CD14-positive monocyte (primary cell): Measurements from ENCODE around the gene PSORS1C2. TPM values are rescaled to one million over a fixed set of nuclear protein-coding genes. Genes with fewer than 3 reads are reported as not detected.

ENCODE experiments used
- DNase-seq, 3 donors: peaks; one replicate each; pipeline ENCODE4 v3.0.0-alpha.2; 2011 to 2022
- H2AFZ ChIP-seq: 2 replicates; pipeline ENCODE4 v1.6.0; 2012; ENCODE audit warnings: mild to moderate bottlenecking, low read depth, low read length, inconsistent platforms; ENCODE audit not compliant: insufficient read depth, poor library complexity, severe bottlenecking
- H3K27ac ChIP-seq, 2 donors: 1 replicate in 1 of 2; 2 replicates in 1 of 2; pipeline ENCODE4 v1.5.1; 2012 to 2013; ENCODE audit warnings: low read length in 2 of 2, control low read depth in 1 of 2, inconsistent platforms in 1 of 2, low read depth in 1 of 2, mild to moderate bottlenecking in 1 of 2
- H3K27me3 ChIP-seq, 2 donors: one replicate each; pipeline versions ENCODE4 v1.6.0 to v1.6.1; 2011 to 2013; ENCODE audit warnings: low read length in 2 of 2; ENCODE audit not compliant: control insufficient read depth in 2 of 2, insufficient read depth in 2 of 2
- H3K36me3 ChIP-seq, 2 donors: replicated peaks in 1 of 2; 1 replicate in 1 of 2; 2 replicates in 1 of 2; pipeline versions ENCODE4 v1.5.1 to v1.6.1; 2012 to 2013; ENCODE audit warnings: low read length in 2 of 2, control low read depth in 1 of 2, inconsistent platforms in 1 of 2, mild to moderate bottlenecking in 1 of 2; ENCODE audit not compliant: insufficient read depth in 2 of 2, control insufficient read depth in 1 of 2
- H3K4me1 ChIP-seq, 2 donors: 1 replicate in 1 of 2; 2 replicates in 1 of 2; pipeline versions ENCODE4 v1.5.1 to v1.6.1; 2012 to 2013; ENCODE audit warnings: low read length in 2 of 2, control low read depth in 1 of 2, inconsistent platforms in 1 of 2, mild to moderate bottlenecking in 1 of 2, moderate library complexity in 1 of 2; ENCODE audit not compliant: insufficient read depth in 2 of 2, control insufficient read depth in 1 of 2
- H3K4me2 ChIP-seq: replicated peaks from 2 replicates; pipeline ENCODE3; 2012; ENCODE audit warnings: low read length, moderate library complexity, mild to moderate bottlenecking; ENCODE audit not compliant: poor library complexity, severe bottlenecking; ENCODE audit errors: extremely low read depth
- H3K4me3 ChIP-seq, 3 experiments: fragments of 200-600 bp in 1 of 3; sonication (generic) in 1 of 3; replicated peaks in 1 of 3; 1 replicate in 2 of 3; 2 replicates in 1 of 3; pipeline ENCODE4 v1.5.1; 2011 to 2013; ENCODE audit warnings: low read length in 3 of 3, mild to moderate bottlenecking in 3 of 3, control low read depth in 2 of 3, low read depth in 2 of 3, inconsistent platforms in 1 of 3, moderate library complexity in 1 of 3
- H3K79me2 ChIP-seq: 2 replicates; pipeline ENCODE4 v1.6.0; 2012; ENCODE audit warnings: mild to moderate bottlenecking, control low read depth, inconsistent platforms, low read length, moderate library complexity; ENCODE audit not compliant: insufficient read depth
- H3K9ac ChIP-seq: 2 replicates; pipeline ENCODE4 v1.6.0; 2017; ENCODE audit warnings: low read length, mild to moderate bottlenecking; ENCODE audit not compliant: insufficient read depth, poor library complexity, severe bottlenecking
- H3K9me3 ChIP-seq, 2 donors: replicated peaks in 1 of 2; 1 replicate in 1 of 2; 2 replicates in 1 of 2; pipeline versions ENCODE4 v1.5.1 to v1.6.1; 2012 to 2013; ENCODE audit warnings: low read length in 2 of 2, control low read depth in 1 of 2; ENCODE audit not compliant: control insufficient read depth in 1 of 2, insufficient read depth in 1 of 2
- H4K20me1 ChIP-seq: 2 replicates; pipeline ENCODE4 v1.6.0; 2012; ENCODE audit warnings: mild to moderate bottlenecking, low read length, control low read depth, moderate library complexity; ENCODE audit not compliant: insufficient read depth
- H3K27ac Mint-ChIP-seq, 7 donors: one replicate each; pipeline ENCODE4 v1.8.0; 2020; ENCODE audit warnings: mild to moderate bottlenecking in 7 of 7, mixed read lengths in 7 of 7, moderate library complexity in 6 of 7, inconsistent platforms in 2 of 7
- H3K27me3 Mint-ChIP-seq, 3 donors: one replicate each; pipeline ENCODE4 v1.8.0; 2021 to 2022; ENCODE audit warnings: low read depth in 3 of 3, mild to moderate bottlenecking in 3 of 3, mixed read lengths in 3 of 3, moderate library complexity in 3 of 3, inconsistent platforms in 1 of 3
- H3K36me3 Mint-ChIP-seq, 2 donors: one replicate each; pipeline ENCODE4 v1.8.0; 2020; ENCODE audit warnings: mixed read lengths in 2 of 2, inconsistent platforms in 1 of 2, mild to moderate bottlenecking in 1 of 2
- H3K4me1 Mint-ChIP-seq: one replicate; pipeline ENCODE4 v1.8.0; 2020; ENCODE audit warnings: mild to moderate bottlenecking, mixed read lengths
- H3K4me3 Mint-ChIP-seq, 2 donors: one replicate each; pipeline ENCODE4 v1.8.0; 2020; ENCODE audit warnings: mild to moderate bottlenecking in 2 of 2, mixed read lengths in 2 of 2, moderate library complexity in 1 of 2
- H3K9me3 Mint-ChIP-seq, 7 donors: one replicate each; pipeline ENCODE4 v1.8.0; 2020 to 2022; ENCODE audit warnings: mixed read lengths in 7 of 7, mild to moderate bottlenecking in 6 of 7, moderate library complexity in 6 of 7, inconsistent platforms in 2 of 7
- CTCF ChIP-seq: fragments of 200-600 bp; IDR thresholded peaks from one replicate; pipeline ENCODE4 v1.8.0; 2022; ENCODE audit warnings: antibody characterized with exemption, mild to moderate bottlenecking
- WGBS: methylation state at CpG from one replicate; pipeline ENCODE4 v1.1.5; 2013; ENCODE audit warnings: missing lambda C conversion rate; ENCODE audit not compliant: insufficient coverage; 5-methylcytosine and 5-hydroxymethylcytosine counted together
- intact Hi-C, 2 donors: fragments of 100-400 bp; cut with micrococcal nuclease; formaldehyde crosslinking; loops; one replicate each; pipeline versions ENCODE4 v1.15.0 to v1.15.1; 2023
- polyA minus RNA-seq: library from RNA; depleted of rRNA, polyadenylated mRNA; stranded (reverse); fragments of >200 nt; gene quantifications from 2 replicates; pipeline ENCODE4 v1.2.3, GENCODE V29; 2012
- polyA plus RNA-seq, 3 donors: library from polyadenylated mRNA; depleted of rRNA in 1 of 3; unstranded in 2 of 3; stranded (reverse) in 1 of 3; fragments of 300-500 nt in 2 of 3; fragments of >200 nt in 1 of 3; fragmentation: Illumina TruSeq in 2 of 3; gene quantifications; 1 replicate in 2 of 3; 2 replicates in 1 of 3; pipeline ENCODE4 v1.2.3, GENCODE V29; 2012 to 2021
- total RNA-seq, 12 experiments: library from RNA in 1 of 12; stranded (reverse) in 1 of 12; fragments of 120-200 nt in 1 of 12; gene quantifications; one replicate each; pipeline ENCODE4 v1.2.4 and lab custom pipeline; 2013 to 2026; ENCODE audit warnings: mixed read lengths in 6 of 12, inconsistent platforms in 1 of 12

PSORS1C2 gene
- not detected for total RNA-seq (2013)
- polyA plus RNA-seq, result not detected
- polyA minus RNA-seq, result not detected in 2 replicates
- 0 to 0.15 (median 0) reads per million in 11 experiments for total RNA-seq (lab: John Stamatoyannopoulos, UW)

GRCh38 chr6:31138982-31139381, at the start of gene PSORS1C2:
Gene PSORS1C2 (minus strand): TSS chr6:31139066. CDS start chr6:31139026, 40 bp downstream.
- no peak for TF ChIP-seq CTCF
- Histone ChIP-seq H3K27me3 (peaks cover 0 to 3% of the 10 kb centered on the region in 2 donors), H3K9ac (no peak within 1 kb of the TSS), H3K4me2 (peak within 1 kb of the TSS; percentile 81), H3K79me2 (no peaks in the 10 kb centered on the region), H3K4me3 (peak within 1 kb of the TSS in 1 of 3 experiments; percentile 71), H3K27ac (no peak within 1 kb of the TSS), H3K4me1 (peaks cover 0 to 6% of the 10 kb centered on the region in 2 donors), H3K9me3 (no peaks in the 10 kb centered on the region), H4K20me1 (no peaks in the 10 kb centered on the region), H3K36me3 (peaks cover 7 to 16% of the 10 kb centered on the region in 2 donors), H2AFZ (peak within 1 kb of the TSS; percentile 79)
- Mint-ChIP-seq H3K4me3 (peak within 1 kb of the TSS in 1 of 2 donors; percentile 76), H3K27me3 (peaks cover 0 to 15% (median 2%) of the 10 kb centered on the region in 3 donors), H3K9me3 (peaks cover 0 to 3% (median 0%) of the 10 kb centered on the region in 7 donors), H3K36me3 (peaks cover 5 to 6% of the 10 kb centered on the region in 2 donors), H3K27ac (peak within 1 kb of the TSS in 1 of 7 donors; percentile 3), H3K4me1 (peaks cover 6% of the 10 kb centered on the region)
- intact Hi-C loops, result no loop called here
- no peak for DNase-seq
- 92% methylated on average over 4 of the region's 4 CpGs for WGBS

GRCh38 chr6:31187780-31188194, 48.9 kb upstream of the PSORS1C2 start:
- Mint-ChIP-seq H3K27ac (no peak overlapping the region), H3K27me3 (peaks cover 0 to 2% (median 0%) of the 10 kb centered on the region in 3 donors), H3K4me3 (no peak overlapping the region), H3K4me1 (peaks cover 7% of the 10 kb centered on the region), H3K9me3 (peaks cover 0 to 1% (median 0%) of the 10 kb centered on the region in 7 donors), H3K36me3 (no peaks in the 10 kb centered on the region)
- no peaks in the 10 kb centered on the region for H3K79me2 ChIP-seq
- 94% methylated on average over 2 of the region's 5 CpGs for WGBS
- no peaks in the 10 kb centered on the region for H3K36me3 ChIP-seq
- no peaks in the 10 kb centered on the region for H3K9me3 ChIP-seq
- TF ChIP-seq CTCF, result no peak
- no peak overlapping the region for H3K4me3 ChIP-seq
- peaks cover 0 to 3% of the 10 kb centered on the region in 2 donors for H3K4me1 ChIP-seq
- H3K9ac ChIP-seq, result no peak overlapping the region
- intact Hi-C loops, result no loop called here
- no peaks in the 10 kb centered on the region for H4K20me1 ChIP-seq
- H2AFZ ChIP-seq, result no peak overlapping the region
- H3K27me3 ChIP-seq, result no peaks in the 10 kb centered on the region
- no peak overlapping the region for H3K27ac ChIP-seq
- DNase-seq, result no peak
- no peak overlapping the region for H3K4me2 ChIP-seq
